Activated T-cell treated with anti-CD3 and anti-CD28 coated beads for 1 hour (primary cell): ENCODE measurements around the gene SYDE1.

ENCODE experiments used
- DNase-seq: peaks from one replicate; pipeline ENCODE4 v3.0.0-alpha.2; 2020; ENCODE audit warnings: low read depth

Gene SYDE1

GRCh38 chr19:15108845-15109767 is 1.9 kb downstream of the SYDE1 start:
- DNase-seq, result no peak

- DNase-seq, result no peak
These were observed 2.7 kb downstream of the SYDE1 start for GRCh38 chr19:15109768-15110417.

GRCh38 chr19:15110418-15110815 is 3.2 kb downstream of the SYDE1 start:
- no peak for DNase-seq

- DNase-seq, result no peak
These were observed 4.6 kb downstream of the SYDE1 start for GRCh38 chr19:15111758-15112157.

- no peak for DNase-seq
These were observed 5.2 kb downstream of the SYDE1 start for GRCh38 chr19:15112385-15112784.

GRCh38 chr19:15113245-15114152 is 6.3 kb downstream of the SYDE1 start:
- DNase-seq, result no peak

- DNase-seq, result no peak
These were observed 6.9 kb downstream of the SYDE1 start for GRCh38 chr19:15114153-15114540.

GRCh38 chr19:15115080-15115479 is 7.9 kb downstream of the SYDE1 start:
- DNase-seq, result no peak

GRCh38 chr19:15115762-15116615 is 8.8 kb downstream of the SYDE1 start:
- no peak for DNase-seq

GRCh38 chr19:15116856-15117255 is 9.7 kb downstream of the SYDE1 start:
- DNase-seq, result no peak

- DNase-seq, result no peak
These were observed 11.0 kb downstream of the SYDE1 start for GRCh38 chr19:15118248-15118647.

- no peak for DNase-seq
These were observed 11.7 kb downstream of the SYDE1 start for GRCh38 chr19:15118789-15119494.

GRCh38 chr19:15120135-15121026 is 13.2 kb downstream of the SYDE1 start:
- no peak for DNase-seq

- DNase-seq, result no peak
These were observed 15.3 kb downstream of the SYDE1 start for GRCh38 chr19:15122331-15123030.

GRCh38 chr19:15123031-15123890 is 16.1 kb downstream of the SYDE1 start:
- DNase-seq, result no peak

GRCh38 chr19:15123900-15124299 is 16.7 kb downstream of the SYDE1 start:
- DNase-seq, result no peak

GRCh38 chr19:15124572-15125231 is 17.5 kb downstream of the SYDE1 start:
- DNase-seq, result no peak
